Keratinocyte (primary cell): ENCODE measurements around the gene LUZP4. TPM values are rescaled to one million over a fixed set of nuclear protein-coding genes. Genes with fewer than 3 reads are reported as not detected.

Source experiments
- DNase-seq: peaks from one replicate; pipeline ENCODE4 v3.0.0-alpha.2; 2011; ENCODE audit warnings: low read depth, missing footprints, low spot score
- FAIRE-seq: peaks from 2 replicates; lab custom pipeline; 2011; peaks lifted over from hg19 to GRCh38; lab: Jason Lieb, UNC
- H2AFZ ChIP-seq: 2 replicates; pipeline ENCODE4 v1.6.0; 2012; ENCODE audit warnings: low read length, control low read depth, inconsistent platforms; ENCODE audit not compliant: control insufficient read depth
- H3K27ac ChIP-seq: 2 replicates; pipeline ENCODE4 v1.5.1; 2011; ENCODE audit warnings: low read length; ENCODE audit not compliant: control insufficient read depth, insufficient read depth
- H3K27me3 ChIP-seq: 3 replicates; pipeline ENCODE4 v1.6.0; 2011; ENCODE audit warnings: low read length; ENCODE audit not compliant: control insufficient read depth, insufficient read depth; ENCODE audit errors: extremely low read depth
- H3K36me3 ChIP-seq, 2 experiments: 2 replicates in 1 of 2; 3 replicates in 1 of 2; pipeline ENCODE4 v1.5.1; 2011; ENCODE audit warnings: low read length in 2 of 2, mild to moderate bottlenecking in 1 of 2; ENCODE audit not compliant: control insufficient read depth in 2 of 2, insufficient read depth in 2 of 2; ENCODE audit errors: extremely low read depth in 1 of 2
- H3K4me1 ChIP-seq: 3 replicates; pipeline ENCODE4 v1.5.1; 2011; ENCODE audit warnings: low read length; ENCODE audit not compliant: control insufficient read depth, insufficient read depth; ENCODE audit errors: extremely low read depth
- H3K4me2 ChIP-seq: 3 replicates; pipeline ENCODE4 v1.6.0; 2011; ENCODE audit warnings: low read depth, low read length; ENCODE audit not compliant: control insufficient read depth, insufficient read depth; ENCODE audit errors: extremely low read depth
- H3K4me3 ChIP-seq, 3 experiments: fragments of 200-600 bp in 1 of 3; sonication (generic) in 1 of 3; 2 replicates in 2 of 3; 3 replicates in 1 of 3; pipeline ENCODE4 v1.5.1; 2011 to 2016; ENCODE audit warnings: low read length in 3 of 3, mild to moderate bottlenecking in 3 of 3, control low read depth in 2 of 3, inconsistent platforms in 1 of 3, low read depth in 1 of 3, mixed read lengths in 1 of 3, mixed run types in 1 of 3, moderate library complexity in 1 of 3; ENCODE audit not compliant: control insufficient read depth in 2 of 3, insufficient read depth in 2 of 3; ENCODE audit errors: extremely low read depth in 1 of 3
- H3K79me2 ChIP-seq: 2 replicates; pipeline ENCODE4 v1.6.0; 2012; ENCODE audit warnings: low read length; ENCODE audit not compliant: control insufficient read depth, insufficient read depth
- H3K9ac ChIP-seq: 3 replicates; pipeline ENCODE4 v1.6.0; 2011; ENCODE audit warnings: low read length; ENCODE audit not compliant: control insufficient read depth, insufficient read depth; ENCODE audit errors: extremely low read depth
- H3K9me1 ChIP-seq: 3 replicates; pipeline ENCODE4 v1.6.0; 2011; ENCODE audit warnings: low read length; ENCODE audit not compliant: control insufficient read depth, insufficient read depth; ENCODE audit errors: extremely low read depth
- H3K9me3 ChIP-seq: 2 replicates; pipeline ENCODE4 v1.5.1; 2012; ENCODE audit warnings: low read depth, low read length; ENCODE audit not compliant: control insufficient read depth
- H4K20me1 ChIP-seq: 3 replicates; pipeline ENCODE4 v1.6.0; 2011; ENCODE audit warnings: low read length; ENCODE audit not compliant: control insufficient read depth, insufficient read depth; ENCODE audit errors: extremely low read depth
- EZH2 ChIP-seq: IDR thresholded peaks from one replicate; pipeline ENCODE4 v1.6.1; 2012; ENCODE audit warnings: inconsistent platforms, mild to moderate bottlenecking, low read length, moderate library complexity
- dilution Hi-C: fragments of 300-500 bp; cut with MboI; formaldehyde crosslinking; loops from one replicate; pipeline ENCODE4 v1.7.0; 2020; ENCODE audit warnings: low sequenced_read_pairs; ENCODE audit not compliant: extremely low pct_ligation_motif_present
- polyA plus RNA-seq, 5 experiments: library from polyadenylated mRNA; depleted of rRNA in 3 of 5; stranded (reverse) in 3 of 5; stranded (forward) in 1 of 5; unstranded in 1 of 5; fragments of >200 nt; gene quantifications; 1 replicate in 1 of 5; 2 replicates in 3 of 5; 3 replicates in 1 of 5; pipeline versions ENCODE4 v1.2.1 to v1.2.3, GENCODE V29; 2011 to 2012; ENCODE audit warnings: missing spikeins in 2 of 5, low read depth in 1 of 5, low replicate concordance in 1 of 5
- TF ChIP-seq, protein P1 (sequence below), 3 experiments: IDR thresholded peaks in 1 of 3; conservative IDR thresholded peaks in 1 of 3; optimal IDR thresholded peaks in 1 of 3; 2 replicates in 2 of 3; 3 replicates in 1 of 3; pipeline versions ENCODE3 to v1.5.1; 2011; ENCODE audit warnings: low read length in 3 of 3, mild to moderate bottlenecking in 3 of 3, moderate library complexity in 2 of 3, control low read depth in 1 of 3, inconsistent platforms in 1 of 3; ENCODE audit not compliant: insufficient read depth in 2 of 3; ENCODE audit errors: extremely low read depth in 1 of 3

Gene LUZP4
- polyA plus RNA-seq, 1 donor (not counting 4 experiments of a cell fraction or from before 2014, with no cell fraction given): not detected

DNA sequence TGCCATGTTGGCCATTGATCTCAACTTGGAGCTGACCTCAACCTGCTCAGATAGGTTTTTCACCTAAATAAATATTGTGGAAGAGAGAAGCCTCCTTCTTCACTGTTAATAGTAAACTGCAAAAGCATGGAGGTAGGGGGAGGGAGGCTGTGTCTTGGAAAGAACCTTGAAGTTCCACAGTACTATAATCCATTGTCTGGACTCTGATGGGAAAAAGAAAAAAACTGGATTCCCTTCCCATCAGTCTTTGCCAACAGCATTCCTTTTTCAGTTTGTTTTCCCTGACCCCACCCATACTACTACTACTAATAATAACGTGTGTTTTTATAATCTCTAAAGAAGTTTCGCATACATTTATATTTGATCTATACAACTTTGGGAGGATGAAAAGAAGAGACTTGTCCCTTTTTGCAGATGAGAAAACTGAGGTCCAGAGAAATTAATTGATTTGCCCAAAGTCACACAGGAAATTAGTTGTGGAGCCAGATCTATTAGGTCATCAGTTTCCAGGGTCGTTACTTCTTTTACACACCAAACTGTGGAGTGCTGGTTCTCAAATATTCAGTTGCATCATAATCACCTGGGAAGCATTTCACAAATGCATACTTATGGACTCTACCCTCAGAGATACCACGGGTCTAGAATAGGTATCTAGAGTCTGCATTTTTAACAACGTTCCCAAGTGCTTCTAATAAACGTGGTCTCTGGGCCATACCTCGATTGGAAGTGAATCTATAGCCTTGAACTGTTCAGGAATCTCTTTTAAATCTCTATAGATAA is 59.1 kb downstream of the LUZP4 start:
- H2AFZ ChIP-seq: no peak overlapping the region
- dilution Hi-C loops: no loop called here

DNA sequence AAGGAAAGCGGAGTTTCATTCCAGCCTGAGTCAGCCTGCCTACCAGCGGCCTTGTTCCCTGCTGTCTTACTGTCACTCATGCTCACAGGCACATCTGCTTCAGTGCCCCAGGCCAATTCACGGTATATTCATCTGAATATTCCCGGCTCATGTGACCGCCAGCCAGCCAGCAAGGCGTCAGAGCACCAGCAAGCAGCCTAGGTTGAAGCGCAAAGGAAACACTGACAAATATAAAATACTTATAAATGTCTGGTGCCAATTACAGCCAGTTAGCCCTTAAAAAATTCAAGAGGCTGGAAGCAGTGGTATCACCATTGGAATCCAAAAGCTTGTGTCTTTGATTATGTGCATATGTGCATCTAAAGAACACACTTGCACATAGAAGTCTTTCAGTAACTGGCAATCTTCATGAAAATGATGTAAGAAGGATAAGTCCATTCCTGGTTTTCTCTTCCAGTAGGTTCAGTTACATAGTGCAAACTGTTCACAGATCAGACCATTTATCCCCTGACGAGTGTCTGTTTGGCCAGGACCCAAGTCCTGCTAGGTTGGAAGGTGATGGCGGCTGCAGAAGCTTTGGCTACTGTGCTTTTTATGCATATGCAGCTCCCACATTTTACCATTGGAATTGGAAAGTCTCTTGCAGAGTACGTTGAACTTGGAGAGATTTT is 61.3 kb downstream of the LUZP4 start:
- no peaks in the 10 kb centered on the region for H3K9me1 ChIP-seq
- FAIRE-seq (no peak), DNase-seq (no peak)
- dilution Hi-C loops: no loop called here
- no peak for TF ChIP-seq EZH2
- TF ChIP-seq, protein P1, sequence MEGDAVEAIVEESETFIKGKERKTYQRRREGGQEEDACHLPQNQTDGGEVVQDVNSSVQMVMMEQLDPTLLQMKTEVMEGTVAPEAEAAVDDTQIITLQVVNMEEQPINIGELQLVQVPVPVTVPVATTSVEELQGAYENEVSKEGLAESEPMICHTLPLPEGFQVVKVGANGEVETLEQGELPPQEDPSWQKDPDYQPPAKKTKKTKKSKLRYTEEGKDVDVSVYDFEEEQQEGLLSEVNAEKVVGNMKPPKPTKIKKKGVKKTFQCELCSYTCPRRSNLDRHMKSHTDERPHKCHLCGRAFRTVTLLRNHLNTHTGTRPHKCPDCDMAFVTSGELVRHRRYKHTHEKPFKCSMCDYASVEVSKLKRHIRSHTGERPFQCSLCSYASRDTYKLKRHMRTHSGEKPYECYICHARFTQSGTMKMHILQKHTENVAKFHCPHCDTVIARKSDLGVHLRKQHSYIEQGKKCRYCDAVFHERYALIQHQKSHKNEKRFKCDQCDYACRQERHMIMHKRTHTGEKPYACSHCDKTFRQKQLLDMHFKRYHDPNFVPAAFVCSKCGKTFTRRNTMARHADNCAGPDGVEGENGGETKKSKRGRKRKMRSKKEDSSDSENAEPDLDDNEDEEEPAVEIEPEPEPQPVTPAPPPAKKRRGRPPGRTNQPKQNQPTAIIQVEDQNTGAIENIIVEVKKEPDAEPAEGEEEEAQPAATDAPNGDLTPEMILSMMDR (optimal IDR thresholded peaks at IDR 0.05 in 1 of 3, IDR thresholded peaks at IDR 0.05 in 1 of 3, conservative IDR thresholded peaks at IDR 0.05 in 1 of 3; ENCODE audit: extremely low read depth in 1 of 3, insufficient read depth in 2 of 3, low read length in 3 of 3): no peak
- no peak overlapping the region for H2AFZ ChIP-seq
- no peak overlapping the region for H3K9ac ChIP-seq
- H3K79me2 ChIP-seq: no peaks in the 10 kb centered on the region
- H3K9me3 ChIP-seq: no peaks in the 10 kb centered on the region
- no peaks in the 10 kb centered on the region for H3K36me3 ChIP-seq
- H3K27me3 ChIP-seq: no peaks in the 10 kb centered on the region
- H3K27ac ChIP-seq: no peak overlapping the region
- no peak overlapping the region for H3K4me3 ChIP-seq
- H3K4me1 ChIP-seq: no peaks in the 10 kb centered on the region
- no peak overlapping the region for H3K4me2 ChIP-seq
- no peaks in the 10 kb centered on the region for H4K20me1 ChIP-seq

More for the DNA sequence above, 59.1 kb downstream of the LUZP4 start:
- H3K9me3 ChIP-seq: no peaks in the 10 kb centered on the region
- H3K9ac ChIP-seq: no peak overlapping the region
- no peak overlapping the region for H3K27ac ChIP-seq
- H3K79me2 ChIP-seq: no peaks in the 10 kb centered on the region
- no peaks in the 10 kb centered on the region for H3K27me3 ChIP-seq
- no peak overlapping the region for H3K4me2 ChIP-seq
- no peaks in the 10 kb centered on the region for H3K36me3 ChIP-seq
- FAIRE-seq (no peak), DNase-seq (no peak)
- H4K20me1 ChIP-seq: no peaks in the 10 kb centered on the region
- TF ChIP-seq, protein P1 (optimal IDR thresholded peaks at IDR 0.05 in 1 of 3, IDR thresholded peaks at IDR 0.05 in 1 of 3, conservative IDR thresholded peaks at IDR 0.05 in 1 of 3; ENCODE audit: extremely low read depth in 1 of 3, insufficient read depth in 2 of 3, low read length in 3 of 3): no peak
- TF ChIP-seq EZH2: no peak
- no peaks in the 10 kb centered on the region for H3K9me1 ChIP-seq
- no peak overlapping the region for H3K4me3 ChIP-seq
- no peaks in the 10 kb centered on the region for H3K4me1 ChIP-seq
